PFSK-1 (cell line): ENCODE results near the gene SERPINB8.

ENCODE experiments used
- FOXP2 ChIP-seq: optimal IDR thresholded peaks from 2 replicates; pipeline ENCODE3; 2011; ENCODE audit warnings: borderline replicate concordance, control low read depth, inconsistent platforms; ENCODE audit not compliant: insufficient read depth; ENCODE audit errors: extremely low read length, extremely low read depth
- POLR2AphosphoS5 ChIP-seq: IDR thresholded peaks from 2 replicates; pipeline ENCODE4 v1.6.1; 2012; ENCODE audit warnings: low read depth, mild to moderate bottlenecking, control low read depth, low read length, moderate library complexity
- REST ChIP-seq, 2 experiments: IDR thresholded peaks; 2 replicates each; pipeline versions ENCODE4 v1.6.1 to v1.8.0; 2011 to 2012; ENCODE audit warnings: low read depth in 2 of 2, low read length in 2 of 2, control low read depth in 1 of 2, inconsistent platforms in 1 of 2, mild to moderate bottlenecking in 1 of 2, moderate library complexity in 1 of 2; ENCODE audit not compliant: insufficient read depth in 1 of 2
- SIN3A ChIP-seq: IDR thresholded peaks from 2 replicates; pipeline ENCODE4 v1.6.1; 2012; ENCODE audit warnings: mild to moderate bottlenecking, low read length, moderate library complexity, borderline replicate concordance; ENCODE audit not compliant: insufficient read depth

GRCh38 chr18:64011513-64011912, 41.6 kb downstream of the SERPINB8 start:
- no peak for TF ChIP-seq REST (IDR thresholded peaks at IDR 0.05; ENCODE audit: insufficient read depth in 1 of 2, low read depth in 2 of 2, low read length in 2 of 2)
- no peak for TF ChIP-seq SIN3A
- TF ChIP-seq POLR2AphosphoS5, result no peak
- no peak for TF ChIP-seq FOXP2
